Caco-2 (cell line): Measurements from ENCODE around the gene RAD51B. TPM values are rescaled to one million over a fixed set of nuclear protein-coding genes. Genes with fewer than 3 reads are reported as not detected.

Experiments
- BruUV-seq: library from RNA; stranded (reverse); fragments of 400-500 nt; replicated peaks from 2 replicates; lab custom pipeline; 2021; lab: Mats Ljungman, UMichigan
- CTCF ChIA-PET: fragments of 300-600 bp; sonication (Branson Sonifier 250); formaldehyde crosslinking; loops from one replicate; lab custom pipeline; 2022; ENCODE audit warnings: antibody characterized with exemption; lab: Charles Lee
- POLR2A ChIA-PET: fragments of 300-600 bp; sonication (Branson Sonifier 250); formaldehyde crosslinking; loops from one replicate; lab custom pipeline; 2022; ENCODE audit warnings: antibody characterized with exemption; lab: Charles Lee
- DNase-seq, 2 experiments: peaks; one replicate each; pipeline versions ENCODE4 v3.0.0 to v3.0.0-alpha.2; 2020 to 2022
- H3K27me3 ChIP-seq: replicated peaks from 2 replicates; pipeline ENCODE4 v1.6.0; 2011; ENCODE audit warnings: low read length; ENCODE audit not compliant: control insufficient read depth, insufficient read depth
- H3K36me3 ChIP-seq: 2 replicates; pipeline ENCODE4 v1.5.1; 2011; ENCODE audit warnings: low read length; ENCODE audit not compliant: control insufficient read depth, insufficient read depth
- H3K4me1 ChIP-seq: fragments of 250-450 bp; sonication (Bioruptor Pico); 2 replicates; pipeline ENCODE4 v1.5.1; 2020; ENCODE audit warnings: mild to moderate bottlenecking
- H3K4me3 ChIP-seq: 2 replicates; pipeline ENCODE4 v1.5.1; 2011; ENCODE audit warnings: low read depth, mild to moderate bottlenecking, control low read depth, low read length
- H3K9me3 ChIP-seq: fragments of 250-450 bp; sonication (Bioruptor Pico); 2 replicates; pipeline ENCODE4 v1.5.1; 2020; ENCODE audit warnings: mild to moderate bottlenecking, moderate library complexity
- H3K27ac Mint-ChIP-seq: one replicate; pipeline ENCODE4 v1.8.0; 2022; ENCODE audit warnings: mixed read lengths; ENCODE audit not compliant: unreplicated experiment
- H3K27me3 Mint-ChIP-seq: one replicate; pipeline ENCODE4 v1.8.0; 2022; ENCODE audit warnings: mixed read lengths; ENCODE audit not compliant: insufficient read depth, unreplicated experiment
- H3K36me3 Mint-ChIP-seq: one replicate; pipeline ENCODE4 v1.8.0; 2022; ENCODE audit warnings: mild to moderate bottlenecking, mixed read lengths; ENCODE audit not compliant: insufficient read depth, unreplicated experiment
- H3K4me1 Mint-ChIP-seq: one replicate; pipeline ENCODE4 v1.8.0; 2022; ENCODE audit warnings: low read depth, mixed read lengths; ENCODE audit not compliant: unreplicated experiment
- H3K4me3 Mint-ChIP-seq: one replicate; pipeline ENCODE4 v1.8.0; 2022; ENCODE audit warnings: mild to moderate bottlenecking, moderate library complexity, mixed read lengths; ENCODE audit not compliant: unreplicated experiment
- H3K9me3 Mint-ChIP-seq: one replicate; pipeline ENCODE4 v1.8.0; 2022; ENCODE audit warnings: mixed read lengths; ENCODE audit not compliant: unreplicated experiment
- intact Hi-C: fragments of 100-400 bp; cut with micrococcal nuclease; formaldehyde crosslinking; loops from one replicate; pipeline ENCODE4 v1.10.0; 2022; ENCODE audit not compliant: unreplicated experiment
- total RNA-seq: library from RNA; stranded (reverse); gene quantifications from 2 replicates; pipeline ENCODE4 v1.2.3, GENCODE V29; 2022
- TF ChIP-seq, protein P1 (sequence below), 2 experiments: fragments of 200-600 bp in 1 of 2; IDR thresholded peaks; 1 replicate in 1 of 2; 2 replicates in 1 of 2; pipeline versions ENCODE4 v1.5.1 to v1.8.0; 2011 to 2022; ENCODE audit warnings: antibody characterized with exemption in 1 of 2, control low read depth in 1 of 2, inconsistent platforms in 1 of 2, low read depth in 1 of 2, low read length in 1 of 2, mild to moderate bottlenecking in 1 of 2, moderate library complexity in 1 of 2; ENCODE audit not compliant: insufficient read depth in 1 of 2, severe bottlenecking in 1 of 2, unreplicated experiment in 1 of 2

RAD51B gene
- total RNA-seq, 1 experiment from 2014 or later, result 16.7 TPM

DNA sequence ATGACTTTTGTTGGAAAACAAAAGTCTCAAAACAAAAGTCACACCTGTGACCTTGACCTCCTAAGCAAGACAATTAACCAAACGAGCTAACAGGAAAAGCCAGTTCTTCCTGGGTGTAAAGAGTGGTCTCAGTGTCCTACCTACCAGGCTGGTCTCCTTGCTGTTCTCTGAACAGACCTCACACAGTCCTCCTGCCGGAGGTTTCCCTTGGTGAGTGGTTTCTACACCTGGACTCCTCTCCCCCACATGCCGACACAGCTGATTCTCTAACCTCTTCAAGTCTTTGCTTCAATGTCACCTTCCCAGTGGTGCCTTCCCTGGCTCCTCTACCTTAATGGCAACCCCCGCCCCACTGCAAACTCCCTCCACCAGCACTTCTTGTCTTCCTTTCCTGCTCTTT is 734.7 kb downstream of the RAD51B start:
- intact Hi-C loops, result no loop called here
- Mint-ChIP-seq H3K9me3 (peaks cover 8% of the 10 kb centered on the region), H3K4me1 (peaks cover 19% of the 10 kb centered on the region), H3K4me3 (no peak overlapping the region), H3K36me3 (no peaks in the 10 kb centered on the region), H3K27me3 (no peaks in the 10 kb centered on the region), H3K27ac (no peak overlapping the region)
- no TSS peak for BruUV-seq
- no peaks in the 10 kb centered on the region for H3K36me3 ChIP-seq
- H3K4me3 ChIP-seq, result no peak overlapping the region
- ChIA-PET POLR2A (no interaction called here), CTCF (no interaction called here)
- no peak for DNase-seq
- H3K4me1 ChIP-seq, result no peaks in the 10 kb centered on the region
- TF ChIP-seq, protein P1, sequence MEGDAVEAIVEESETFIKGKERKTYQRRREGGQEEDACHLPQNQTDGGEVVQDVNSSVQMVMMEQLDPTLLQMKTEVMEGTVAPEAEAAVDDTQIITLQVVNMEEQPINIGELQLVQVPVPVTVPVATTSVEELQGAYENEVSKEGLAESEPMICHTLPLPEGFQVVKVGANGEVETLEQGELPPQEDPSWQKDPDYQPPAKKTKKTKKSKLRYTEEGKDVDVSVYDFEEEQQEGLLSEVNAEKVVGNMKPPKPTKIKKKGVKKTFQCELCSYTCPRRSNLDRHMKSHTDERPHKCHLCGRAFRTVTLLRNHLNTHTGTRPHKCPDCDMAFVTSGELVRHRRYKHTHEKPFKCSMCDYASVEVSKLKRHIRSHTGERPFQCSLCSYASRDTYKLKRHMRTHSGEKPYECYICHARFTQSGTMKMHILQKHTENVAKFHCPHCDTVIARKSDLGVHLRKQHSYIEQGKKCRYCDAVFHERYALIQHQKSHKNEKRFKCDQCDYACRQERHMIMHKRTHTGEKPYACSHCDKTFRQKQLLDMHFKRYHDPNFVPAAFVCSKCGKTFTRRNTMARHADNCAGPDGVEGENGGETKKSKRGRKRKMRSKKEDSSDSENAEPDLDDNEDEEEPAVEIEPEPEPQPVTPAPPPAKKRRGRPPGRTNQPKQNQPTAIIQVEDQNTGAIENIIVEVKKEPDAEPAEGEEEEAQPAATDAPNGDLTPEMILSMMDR (IDR thresholded peaks at IDR 0.05; ENCODE audit: insufficient read depth in 1 of 2, low read depth in 1 of 2, low read length in 1 of 2, severe bottlenecking in 1 of 2, unreplicated experiment in 1 of 2), result no peak
- no peaks in the 10 kb centered on the region for H3K9me3 ChIP-seq
- H3K27me3 ChIP-seq, result no peaks in the 10 kb centered on the region

DNA sequence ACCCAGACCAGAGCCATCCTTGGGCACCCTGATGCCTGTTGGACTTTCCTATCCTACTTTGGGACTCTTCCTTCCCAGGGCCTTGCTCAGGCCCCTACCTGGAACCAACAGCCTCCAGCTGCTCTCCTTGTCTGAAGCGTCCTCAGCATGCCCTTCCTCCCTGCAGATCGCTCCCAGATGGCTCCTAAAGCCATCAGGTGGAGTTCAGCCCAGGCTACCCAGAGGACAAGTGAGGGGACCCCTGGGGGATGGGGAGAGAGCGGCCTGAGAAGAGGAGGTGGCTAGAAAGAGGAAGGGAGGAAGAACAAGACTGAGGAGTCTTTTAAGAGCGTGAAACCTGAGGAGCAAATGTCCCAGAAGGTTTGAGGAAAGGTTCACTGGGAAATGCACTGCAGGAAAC is 736.7 kb downstream of the RAD51B start:
- POLR2A ChIA-PET, result no interaction called here
- no TSS peak for BruUV-seq

GRCh38 chr14:68557648-68558047 is 738.1 kb downstream of the RAD51B start:
- Mint-ChIP-seq H3K36me3 (peaks cover 5% of the 10 kb centered on the region), H3K9me3 (peaks cover 8% of the 10 kb centered on the region), H3K27ac (no peak overlapping the region), H3K4me1 (peaks cover 8% of the 10 kb centered on the region), H3K4me3 (no peak overlapping the region), H3K27me3 (no peaks in the 10 kb centered on the region)
- no peak overlapping the region for H3K4me3 ChIP-seq
- no peaks in the 10 kb centered on the region for H3K27me3 ChIP-seq
- intact Hi-C loops, result no loop called here
- TF ChIP-seq, protein P1 (IDR thresholded peaks at IDR 0.05; ENCODE audit: insufficient read depth in 1 of 2, low read depth in 1 of 2, low read length in 1 of 2, severe bottlenecking in 1 of 2, unreplicated experiment in 1 of 2), result no peak
- no peaks in the 10 kb centered on the region; the same call in 1 of the 2 replicates for H3K4me1 ChIP-seq
- no TSS peak for BruUV-seq
- no peak for DNase-seq
- no peaks in the 10 kb centered on the region for H3K36me3 ChIP-seq
- POLR2A ChIA-PET, result no interaction called here
- CTCF ChIA-PET, result no interaction called here
- H3K9me3 ChIP-seq, result no peaks in the 10 kb centered on the region

More for the DNA sequence above, 736.7 kb downstream of the RAD51B start:
- peaks cover 9% of the 10 kb centered on the region for H3K4me1 Mint-ChIP-seq
- peaks cover 8% of the 10 kb centered on the region for H3K9me3 Mint-ChIP-seq
- CTCF ChIA-PET, result no interaction called here
- Histone ChIP-seq H3K4me1 (no peaks in the 10 kb centered on the region), H3K27me3 (no peaks in the 10 kb centered on the region), H3K36me3 (no peaks in the 10 kb centered on the region), H3K4me3 (no peak overlapping the region), H3K9me3 (no peaks in the 10 kb centered on the region)
- H3K4me3 Mint-ChIP-seq, result no peak overlapping the region
- H3K27me3 Mint-ChIP-seq, result no peaks in the 10 kb centered on the region
- intact Hi-C loops, result no loop called here
- DNase-seq, result no peak
- peaks cover 2% of the 10 kb centered on the region for H3K36me3 Mint-ChIP-seq
- TF ChIP-seq, protein P1 (IDR thresholded peaks at IDR 0.05; ENCODE audit: insufficient read depth in 1 of 2, low read depth in 1 of 2, low read length in 1 of 2, severe bottlenecking in 1 of 2, unreplicated experiment in 1 of 2), result no peak
- H3K27ac Mint-ChIP-seq, result no peak overlapping the region
